WERI-Rb-1 (cell line): ENCODE results near the gene EZR.

ENCODE experiments used
- DNase-seq: peaks from one replicate; pipeline ENCODE4 v3.0.0-alpha.2; 2020
- H3K27ac ChIP-seq: fragments of 250-450 bp; sonication (Bioruptor Pico); 2 replicates; pipeline ENCODE4 v1.5.1; 2020; ENCODE audit warnings: mild to moderate bottlenecking, moderate library complexity
- H3K27me3 ChIP-seq: fragments of 250-450 bp; sonication (Bioruptor Pico); 2 replicates; pipeline ENCODE4 v1.5.1; 2021; ENCODE audit warnings: mild to moderate bottlenecking, low read depth, moderate library complexity; ENCODE audit not compliant: insufficient read depth, severe bottlenecking
- H3K36me3 ChIP-seq: fragments of 250-450 bp; sonication (Bioruptor Pico); 2 replicates; pipeline ENCODE4 v1.5.1; 2020; ENCODE audit warnings: mild to moderate bottlenecking, moderate library complexity
- H3K4me3 ChIP-seq: 2 replicates; pipeline ENCODE4 v1.5.1; 2011; ENCODE audit warnings: low read depth, mild to moderate bottlenecking, control low read depth, low read length
- H3K9me3 ChIP-seq: fragments of 250-450 bp; sonication (Bioruptor Pico); 2 replicates; pipeline ENCODE4 v1.5.1; 2021; ENCODE audit warnings: mild to moderate bottlenecking, moderate library complexity; ENCODE audit not compliant: severe bottlenecking
- TF ChIP-seq, protein P1 (sequence below): IDR thresholded peaks from 2 replicates; pipeline ENCODE4 v1.5.1; 2011; ENCODE audit warnings: low read depth, mild to moderate bottlenecking, control low read depth, inconsistent platforms, low read length

The EZR gene

GRCh38 chr6:158725704-158726103 is 93.5 kb downstream of the EZR start:
- H3K27me3 ChIP-seq: no peaks in the 10 kb centered on the region
- TF ChIP-seq, protein P1, sequence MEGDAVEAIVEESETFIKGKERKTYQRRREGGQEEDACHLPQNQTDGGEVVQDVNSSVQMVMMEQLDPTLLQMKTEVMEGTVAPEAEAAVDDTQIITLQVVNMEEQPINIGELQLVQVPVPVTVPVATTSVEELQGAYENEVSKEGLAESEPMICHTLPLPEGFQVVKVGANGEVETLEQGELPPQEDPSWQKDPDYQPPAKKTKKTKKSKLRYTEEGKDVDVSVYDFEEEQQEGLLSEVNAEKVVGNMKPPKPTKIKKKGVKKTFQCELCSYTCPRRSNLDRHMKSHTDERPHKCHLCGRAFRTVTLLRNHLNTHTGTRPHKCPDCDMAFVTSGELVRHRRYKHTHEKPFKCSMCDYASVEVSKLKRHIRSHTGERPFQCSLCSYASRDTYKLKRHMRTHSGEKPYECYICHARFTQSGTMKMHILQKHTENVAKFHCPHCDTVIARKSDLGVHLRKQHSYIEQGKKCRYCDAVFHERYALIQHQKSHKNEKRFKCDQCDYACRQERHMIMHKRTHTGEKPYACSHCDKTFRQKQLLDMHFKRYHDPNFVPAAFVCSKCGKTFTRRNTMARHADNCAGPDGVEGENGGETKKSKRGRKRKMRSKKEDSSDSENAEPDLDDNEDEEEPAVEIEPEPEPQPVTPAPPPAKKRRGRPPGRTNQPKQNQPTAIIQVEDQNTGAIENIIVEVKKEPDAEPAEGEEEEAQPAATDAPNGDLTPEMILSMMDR: no peak
- peaks cover 4% of the 10 kb centered on the region for H3K9me3 ChIP-seq
- no peaks in the 10 kb centered on the region for H3K36me3 ChIP-seq
- no peak overlapping the region for H3K4me3 ChIP-seq
- H3K27ac ChIP-seq: no peak overlapping the region
- no peak for DNase-seq

GRCh38 chr6:158722176-158722729 is 96.9 kb downstream of the EZR start:
- DNase-seq: no peak
- no peaks in the 10 kb centered on the region for H3K36me3 ChIP-seq
- TF ChIP-seq, protein P1: no peak
- H3K9me3 ChIP-seq: peaks cover 4% of the 10 kb centered on the region
- H3K4me3 ChIP-seq: no peak overlapping the region
- no peak overlapping the region for H3K27ac ChIP-seq
- no peaks in the 10 kb centered on the region for H3K27me3 ChIP-seq

DNA sequence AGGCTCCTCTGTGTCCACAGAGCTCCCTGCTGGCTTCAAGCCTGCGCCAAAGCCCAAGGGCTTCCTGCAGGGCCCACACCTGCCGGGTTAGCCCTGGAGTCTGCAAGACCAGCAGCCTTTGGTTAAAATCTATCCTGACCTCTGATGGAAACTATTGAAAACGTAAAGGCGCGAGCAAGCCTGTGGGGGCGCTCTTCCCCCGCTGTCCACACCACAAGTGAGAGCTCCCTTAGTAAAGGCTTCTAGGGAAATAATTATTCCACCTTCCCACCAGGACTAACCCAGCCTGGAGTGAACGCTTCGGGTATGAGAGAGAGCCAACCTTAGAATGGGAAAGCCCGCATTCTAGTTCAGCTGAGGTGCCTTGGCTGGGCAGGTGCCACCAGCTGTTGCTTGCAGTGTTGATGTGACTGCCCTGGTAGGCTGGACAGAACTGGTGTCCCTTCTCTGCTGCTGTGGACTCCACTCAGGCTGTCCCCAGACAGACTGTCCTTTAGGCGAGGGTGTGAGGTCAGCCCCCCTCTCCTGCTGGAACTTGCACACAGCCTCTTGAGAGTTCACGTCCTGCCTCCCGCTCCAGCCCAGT is 100.6 kb downstream of the EZR start:
- H3K27me3 ChIP-seq: no peaks in the 10 kb centered on the region
- peak overlapping the region; percentile 32; the same call in 1 of the 2 replicates for H3K27ac ChIP-seq
- peak; percentile 68 for DNase-seq
- no peaks in the 10 kb centered on the region for H3K36me3 ChIP-seq
- H3K9me3 ChIP-seq: no peaks in the 10 kb centered on the region
- H3K4me3 ChIP-seq: no peak overlapping the region
- TF ChIP-seq, protein P1: peak; percentile 81

DNA sequence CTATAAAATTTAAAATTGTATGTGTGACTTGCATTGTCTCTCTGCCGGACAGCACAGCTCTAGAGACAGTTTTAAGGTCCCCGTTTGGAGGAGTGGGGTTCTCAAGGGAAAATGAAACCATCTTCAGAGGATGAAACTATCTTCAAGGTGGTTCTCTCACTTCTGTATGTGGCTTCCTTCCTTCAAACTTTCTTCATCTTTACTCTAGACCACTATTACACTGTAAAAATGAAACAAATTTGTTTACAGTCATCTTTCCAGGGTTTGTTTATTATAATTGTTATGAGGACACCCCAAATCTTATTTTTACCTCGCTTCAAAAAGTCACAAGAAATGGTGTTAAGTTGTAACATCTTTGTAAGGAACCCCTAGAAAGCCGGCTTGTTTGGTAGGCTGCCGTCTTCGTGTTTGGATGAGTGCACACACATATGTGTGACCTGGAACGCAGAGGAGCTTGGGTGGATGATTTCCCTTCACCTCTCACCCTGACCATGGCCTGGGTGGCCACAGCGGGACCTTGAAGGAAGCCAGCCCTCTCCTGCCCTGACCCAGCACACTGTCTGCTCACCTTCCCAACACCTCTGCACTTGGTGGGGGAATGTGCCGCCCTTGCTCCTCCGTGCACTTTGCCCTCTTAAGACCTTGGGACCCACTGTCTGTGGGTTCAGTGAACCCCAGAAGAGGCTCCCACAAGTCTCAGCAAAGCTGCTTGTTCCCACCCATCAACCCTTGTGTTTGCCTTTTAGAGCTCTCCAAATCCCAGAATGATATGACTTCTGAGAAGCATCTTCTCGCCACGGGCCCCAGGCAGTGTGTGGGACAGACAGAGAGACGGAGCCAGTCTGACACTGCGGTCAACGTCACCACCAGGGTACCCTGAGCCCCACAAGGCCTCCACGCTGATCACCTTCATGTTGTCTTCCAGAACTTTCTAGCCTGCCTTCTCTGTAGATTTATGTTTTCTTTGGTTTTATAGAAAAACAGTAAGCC is 101.5 kb downstream of the EZR start:
- no peak for DNase-seq
- Histone ChIP-seq H3K27ac (0 out of 2 replicates have a peak overlapping the region, but pooled peaks have one; percentile 32), H3K9me3 (no peaks in the 10 kb centered on the region), H3K4me3 (no peak overlapping the region), H3K27me3 (no peaks in the 10 kb centered on the region), H3K36me3 (no peaks in the 10 kb centered on the region)
- TF ChIP-seq, protein P1: no peak
